HCT116 (cell line): ENCODE data around the gene RAPH1.

Experiments
- CEBPB ChIP-seq: IDR thresholded peaks from 2 replicates; pipeline ENCODE4 v1.6.1; 2012; ENCODE audit warnings: low read depth
- EGR1 ChIP-seq: IDR thresholded peaks from 2 replicates; pipeline ENCODE4 v1.6.1; 2012; ENCODE audit warnings: low read depth
- JUND ChIP-seq: IDR thresholded peaks from 2 replicates; pipeline ENCODE4 v1.6.1; 2012
- POLR2A ChIP-seq: IDR thresholded peaks from 2 replicates; pipeline ENCODE4 v1.7.0; 2011; ENCODE audit warnings: borderline replicate concordance; ENCODE audit not compliant: insufficient read depth, insufficient read length; ENCODE audit errors: extremely low read depth
- POLR2AphosphoS5 ChIP-seq: IDR thresholded peaks from 2 replicates; pipeline ENCODE4 v1.6.1; 2011; ENCODE audit warnings: mild to moderate bottlenecking, low read depth, low read length, moderate library complexity
- SIN3A ChIP-seq: IDR thresholded peaks from 2 replicates; pipeline ENCODE4 v1.6.1; 2012; ENCODE audit warnings: low read depth
- TCF7L2 ChIP-seq: IDR thresholded peaks from 2 replicates; pipeline ENCODE4 v1.7.0; 2011; ENCODE audit warnings: borderline replicate concordance, inconsistent platforms; ENCODE audit not compliant: insufficient read depth, insufficient read length; ENCODE audit errors: extremely low read depth
- YY1 ChIP-seq: IDR thresholded peaks from 2 replicates; pipeline ENCODE4 v1.6.1; 2011; ENCODE audit warnings: low read length, low read depth, moderate library complexity, mild to moderate bottlenecking; ENCODE audit not compliant: insufficient replicate concordance; ENCODE audit errors: extremely low read depth
- TF ChIP-seq, protein P1 (sequence below), 3 experiments: fragments of 200-600 bp in 1 of 3; sonication (generic) in 1 of 3; IDR thresholded peaks in 2 of 3; conservative IDR thresholded peaks in 1 of 3; 2 replicates each; pipeline ENCODE4 v1.5.1; 2012 to 2017; ENCODE audit warnings: low read depth in 2 of 3, low read length in 2 of 3, antibody characterized with exemption in 1 of 3, borderline replicate concordance in 1 of 3, control low read depth in 1 of 3, mild to moderate bottlenecking in 1 of 3, mixed read lengths in 1 of 3, mixed run types in 1 of 3, moderate library complexity in 1 of 3; ENCODE audit not compliant: insufficient read depth in 1 of 3
- TF ChIP-seq, protein P2 (sequence below): IDR thresholded peaks from 2 replicates; pipeline ENCODE4 v1.6.1; 2012

DNA sequence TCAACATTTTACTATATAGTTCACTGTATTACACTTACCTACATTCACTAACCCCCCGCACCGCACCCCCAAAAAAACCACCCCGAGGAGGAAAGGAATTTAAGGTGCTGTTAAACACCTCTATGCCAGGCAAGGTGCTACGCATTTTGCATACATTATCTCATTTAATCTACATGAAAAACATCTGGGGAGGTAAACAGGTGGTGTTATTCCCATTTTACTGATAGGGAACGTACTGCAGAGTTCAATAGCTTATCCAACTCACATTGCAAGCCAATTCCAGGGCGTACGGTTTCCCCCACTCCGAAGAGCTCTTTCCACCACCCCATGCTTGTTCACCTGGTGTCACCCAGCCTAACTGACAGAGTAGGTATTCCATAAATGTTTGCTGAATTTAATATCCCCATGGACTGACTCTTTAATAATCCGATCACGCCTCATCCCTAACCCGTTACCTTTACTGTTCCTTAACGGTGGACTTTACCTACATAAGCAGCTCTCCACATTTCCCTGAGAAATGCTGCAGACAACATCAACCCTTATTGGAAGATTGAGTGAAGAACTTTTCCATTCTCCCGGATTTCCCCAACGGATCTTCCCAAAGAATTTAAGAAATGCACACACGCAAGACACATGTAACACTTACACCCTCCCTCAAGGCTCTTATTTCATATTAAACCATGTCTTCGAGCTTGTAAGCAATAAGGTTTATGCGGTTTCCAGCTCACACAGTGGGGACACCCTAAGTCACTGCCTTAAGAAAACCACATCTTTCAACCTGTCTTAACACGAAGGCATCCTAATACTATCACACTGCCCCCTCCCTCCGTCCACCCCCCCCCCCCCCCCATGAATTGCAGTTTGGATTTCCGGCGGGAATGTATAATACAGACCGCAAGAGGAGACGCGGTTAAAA lies 1.2 kb downstream of the RAPH1 start:
- TF ChIP-seq, protein P1, sequence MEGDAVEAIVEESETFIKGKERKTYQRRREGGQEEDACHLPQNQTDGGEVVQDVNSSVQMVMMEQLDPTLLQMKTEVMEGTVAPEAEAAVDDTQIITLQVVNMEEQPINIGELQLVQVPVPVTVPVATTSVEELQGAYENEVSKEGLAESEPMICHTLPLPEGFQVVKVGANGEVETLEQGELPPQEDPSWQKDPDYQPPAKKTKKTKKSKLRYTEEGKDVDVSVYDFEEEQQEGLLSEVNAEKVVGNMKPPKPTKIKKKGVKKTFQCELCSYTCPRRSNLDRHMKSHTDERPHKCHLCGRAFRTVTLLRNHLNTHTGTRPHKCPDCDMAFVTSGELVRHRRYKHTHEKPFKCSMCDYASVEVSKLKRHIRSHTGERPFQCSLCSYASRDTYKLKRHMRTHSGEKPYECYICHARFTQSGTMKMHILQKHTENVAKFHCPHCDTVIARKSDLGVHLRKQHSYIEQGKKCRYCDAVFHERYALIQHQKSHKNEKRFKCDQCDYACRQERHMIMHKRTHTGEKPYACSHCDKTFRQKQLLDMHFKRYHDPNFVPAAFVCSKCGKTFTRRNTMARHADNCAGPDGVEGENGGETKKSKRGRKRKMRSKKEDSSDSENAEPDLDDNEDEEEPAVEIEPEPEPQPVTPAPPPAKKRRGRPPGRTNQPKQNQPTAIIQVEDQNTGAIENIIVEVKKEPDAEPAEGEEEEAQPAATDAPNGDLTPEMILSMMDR (IDR thresholded peaks at IDR 0.05 in 2 of 3, conservative IDR thresholded peaks at IDR 0.05 in 1 of 3; ENCODE audit: borderline replicate concordance in 1 of 3, insufficient read depth in 1 of 3, low read depth in 2 of 3, low read length in 2 of 3) = no peak
- TF ChIP-seq, protein P2, sequence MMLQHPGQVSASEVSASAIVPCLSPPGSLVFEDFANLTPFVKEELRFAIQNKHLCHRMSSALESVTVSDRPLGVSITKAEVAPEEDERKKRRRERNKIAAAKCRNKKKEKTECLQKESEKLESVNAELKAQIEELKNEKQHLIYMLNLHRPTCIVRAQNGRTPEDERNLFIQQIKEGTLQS = no peak
- TF ChIP-seq POLR2A = no peak
- TF ChIP-seq CEBPB = no peak
- no peak for TF ChIP-seq JUND
- no peak for TF ChIP-seq EGR1
- TF ChIP-seq TCF7L2 = no peak
- no peak for TF ChIP-seq POLR2AphosphoS5
- TF ChIP-seq YY1 = no peak
- no peak for TF ChIP-seq SIN3A
